ENCODE measurements around the gene CLEC16A.

GRCh38 chr16:11161439-11161838, 217.1 kb downstream of the CLEC16A start:
- TF ChIP-seq CTCF (IDR thresholded peaks at IDR 0.05) = no peak
- no peak for TF ChIP-seq EZH2 (IDR thresholded peaks at IDR 0.05; ENCODE audit: borderline replicate concordance, insufficient read depth, low read depth, low read length, poor library complexity, severe bottlenecking)
